AG04449 (cell line): ENCODE measurements around the gene HNRNPA3.

Source experiments
- CTCF ChIA-PET: fragments of 350-600 bp; formaldehyde crosslinking; extraction: SDS; loops from one replicate; lab custom pipeline; 2021; ENCODE audit warnings: antibody characterized with exemption; lab: Yijun Ruan, JAX
- POLR2A ChIA-PET: fragments of 400-600, 350-600 bp; formaldehyde crosslinking; extraction: SDS; loops from one replicate; lab custom pipeline; 2020; ENCODE audit warnings: antibody characterized with exemption, inconsistent platforms; lab: Yijun Ruan, JAX
- DNase-seq: peaks from one replicate; pipeline ENCODE4 v3.0.0-alpha.2; 2010; ENCODE audit warnings: low read depth, low spot score
- H3K4me3 ChIP-seq: 2 replicates; pipeline ENCODE4 v1.5.1; 2011; ENCODE audit warnings: low read depth, mild to moderate bottlenecking, control low read depth, low read length
- CTCF ChIP-seq: IDR thresholded peaks from one replicate; pipeline ENCODE4 v1.5.1; 2011; ENCODE audit warnings: mild to moderate bottlenecking, moderate library complexity, low read length, control low read depth, inconsistent platforms; ENCODE audit not compliant: insufficient read depth; ENCODE audit errors: missing control alignments

The HNRNPA3 gene

GRCh38 chr2:177249038-177249437 lies 36.4 kb downstream of the HNRNPA3 start:
- no peak overlapping the region for H3K4me3 ChIP-seq
- CTCF ChIA-PET: interaction anchor here (2.1 to 3.8 kb wide), 2 partner anchors 15 to 167 kb away, joined by 6 to 18 read pairs; partner anchors contain the start of gene NFE2L2
- DNase-seq: no peak
- no peak for TF ChIP-seq CTCF
- POLR2A ChIA-PET: no interaction called here

- ChIA-PET CTCF (interaction anchor here (2.1 to 3.8 kb wide), 2 partner anchors 14 to 166 kb away, joined by 6 to 18 read pairs; partner anchors contain the start of gene NFE2L2), POLR2A (interaction anchor here (0.8 kb wide), 1 partner anchor 9 kb away, joined by 3 read pairs; no protein-coding TSS in a partner anchor)
- no peak for TF ChIP-seq CTCF
- no peak overlapping the region for H3K4me3 ChIP-seq
- no peak for DNase-seq
These were observed 37.9 kb downstream of the HNRNPA3 start for GRCh38 chr2:177250461-177250860.

GRCh38 chr2:177251165-177251542 lies 38.6 kb downstream of the HNRNPA3 start:
- no peak for TF ChIP-seq CTCF
- CTCF ChIA-PET: interaction anchor here (2.1 to 3.8 kb wide), 2 partner anchors 13 to 165 kb away, joined by 6 to 18 read pairs; partner anchors contain the start of gene NFE2L2
- no peak for DNase-seq
- no peak overlapping the region for H3K4me3 ChIP-seq
- POLR2A ChIA-PET: interaction anchor here (0.8 kb wide), 2 partner anchors 8 to 17 kb away, joined by 3 read pairs; no protein-coding TSS in a partner anchor

- no peak for DNase-seq
- H3K4me3 ChIP-seq: no peak overlapping the region
- TF ChIP-seq CTCF: no peak
- ChIA-PET POLR2A (interaction anchor here (1.1 kb wide), 1 partner anchor 11 kb away, joined by 3 read pairs; the partner anchor contains the start of gene NFE2L2), CTCF (interaction anchor here (1.2 to 4.3 kb wide), 3 partner anchors 7 to 88 kb away, joined by 3 to 40 read pairs (median 11); partner anchors contain the start of gene NFE2L2)
These were observed 40.4 kb downstream of the HNRNPA3 start for GRCh38 chr2:177252808-177253531.

- no peak overlapping the region for H3K4me3 ChIP-seq
- ChIA-PET POLR2A (no interaction called here), CTCF (interaction anchor here (1.2 to 4.3 kb wide), 3 partner anchors 8 to 89 kb away, joined by 3 to 40 read pairs (median 11); partner anchors contain the start of gene NFE2L2)
- no peak for TF ChIP-seq CTCF
- DNase-seq: no peak
These were observed 41.1 kb downstream of the HNRNPA3 start for GRCh38 chr2:177253704-177254103.
